Fibroblast of upper back skin (primary cell): ENCODE results near the gene SHPK.

Experiments used
- DNase-seq: peaks from one replicate; pipeline ENCODE4 v3.0.0-alpha.2; 2013

SHPK gene

GRCh38 chr17:3636154-3636907 is at the start of gene SHPK, which contains the start of gene CTNS:
SHPK (minus strand) TSS chr17:3636250; CDS start chr17:3636219, 31 bp downstream.
CTNS (plus strand) TSS chr17:3636760; CDS start chr17:3640207, 3,447 bp downstream.
- DNase-seq = peak; percentile 96

GRCh38 chr17:3685174-3685573 is 49.1 kb upstream of the SHPK start:
- DNase-seq = no peak

GRCh38 chr17:3683054-3683511 is 47.0 kb upstream of the SHPK start:
- peak; percentile 28 for DNase-seq

- DNase-seq = no peak
Observed at GRCh38 chr17:3682033-3682432, 46.0 kb upstream of the SHPK start.

GRCh38 chr17:3681565-3681964 is 45.5 kb upstream of the SHPK start:
- no peak for DNase-seq

GRCh38 chr17:3681057-3681456 is 45.0 kb upstream of the SHPK start:
- DNase-seq = no peak

- DNase-seq = no peak
Observed at GRCh38 chr17:3679531-3680126, 43.6 kb upstream of the SHPK start.

- no peak for DNase-seq
Observed at GRCh38 chr17:3678821-3679530, 42.9 kb upstream of the SHPK start.

GRCh38 chr17:3678095-3678820 is 42.2 kb upstream of the SHPK start:
- DNase-seq = peak; percentile 22

- no peak for DNase-seq
Observed at GRCh38 chr17:3675886-3676285, 39.8 kb upstream of the SHPK start.

- DNase-seq = no peak
Observed at GRCh38 chr17:3672571-3672970, 36.5 kb upstream of the SHPK start.

GRCh38 chr17:3669548-3669947 is 33.5 kb upstream of the SHPK start:
- DNase-seq = no peak

GRCh38 chr17:3669085-3669347 is 33.0 kb upstream of the SHPK start:
- DNase-seq = no peak

- peak; percentile 98 for DNase-seq
Observed at GRCh38 chr17:3668279-3669084, 32.4 kb upstream of the SHPK start, which contains the start of the genes EMC6 and TAX1BP3. EMC6 (plus strand) TSS chr17:3668812; CDS start chr17:3669147, 335 bp downstream. TAX1BP3 (minus strand) TSS chr17:3668578; CDS start chr17:3668526, 52 bp downstream.

GRCh38 chr17:3667366-3668278 is 31.6 kb upstream of the SHPK start:
- peak; percentile 94 for DNase-seq

GRCh38 chr17:3666516-3666915 is 30.5 kb upstream of the SHPK start:
- no peak for DNase-seq

GRCh38 chr17:3665834-3666233 is 29.8 kb upstream of the SHPK start:
- DNase-seq = no peak

- no peak for DNase-seq
Observed at GRCh38 chr17:3663102-3664011, 27.3 kb upstream of the SHPK start.

GRCh38 chr17:3660311-3660891 is 24.4 kb upstream of the SHPK start:
- no peak for DNase-seq
